ENCODE measurements around the gene CRIP1.

Gene CRIP1

DNA sequence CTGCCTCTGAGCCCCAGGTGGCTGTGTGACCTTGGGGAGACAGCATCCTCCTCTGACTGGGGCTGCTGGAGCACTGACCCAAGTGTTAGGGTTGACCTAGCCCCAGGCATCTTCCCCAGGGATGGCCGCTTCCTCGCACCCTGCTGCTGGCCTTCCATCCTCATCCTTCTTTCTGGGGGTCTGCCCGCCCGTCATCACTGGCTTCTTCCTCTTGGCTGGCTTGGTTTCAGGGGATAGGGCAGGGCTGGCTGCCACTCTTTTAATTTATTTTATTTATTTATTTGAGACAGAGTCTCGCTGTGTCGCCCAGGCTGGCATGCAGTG lies 7.9 kb downstream of the CRIP1 start:
- Histone ChIP-seq H3K4me3 (ENCODE audit: insufficient read depth in 1 of 2, low read depth in 1 of 2, low read length in 2 of 2) (no peak overlapping the region), H2BK15ac (ENCODE audit: low read depth, poor library complexity, severe bottlenecking) (no peak overlapping the region), H3K14ac (ENCODE audit: low read length in 2 of 2) (no peak overlapping the region), H2BK5ac (ENCODE audit: low read depth, low read length, poor library complexity, severe bottlenecking) (no peak overlapping the region), H3K36me3 (ENCODE audit: control insufficient read depth in 1 of 2, insufficient read depth in 2 of 2, low read depth in 1 of 2, low read length in 2 of 2) (peaks cover 0 to 18% of the 10 kb centered on the region in 2 experiments), H2AFZ (ENCODE audit: low read depth, low read length) (no peak overlapping the region), H3K4ac (ENCODE audit: low read depth in 1 of 2, low read length in 2 of 2) (no peak overlapping the region), H3K9me3 (ENCODE audit: control insufficient read depth, low read length) (no peaks in the 10 kb centered on the region), H2BK12ac (ENCODE audit: low read length in 2 of 2) (no peak overlapping the region), H2AK5ac (ENCODE audit: low read length, severe bottlenecking) (no peak overlapping the region), H2BK120ac (ENCODE audit: low read depth, low read length) (no peak overlapping the region), H3K9ac (ENCODE audit: low read length) (no peak overlapping the region), H4K8ac (ENCODE audit: low read length) (no peak overlapping the region), H3K27me3 (ENCODE audit: control insufficient read depth in 1 of 2, insufficient read depth in 1 of 2, low read length in 2 of 2) (no peaks in the 10 kb centered on the region), H4K91ac (ENCODE audit: low read length) (no peak overlapping the region), H3K79me1 (replicated peaks; ENCODE audit: low read length, poor library complexity, severe bottlenecking) (peaks cover 1% of the 10 kb centered on the region), H3K4me1 (ENCODE audit: control insufficient read depth, insufficient read depth, low read depth, low read length) (peaks cover 16% of the 10 kb centered on the region), H3K18ac (ENCODE audit: low read depth in 1 of 2, low read length in 2 of 2) (no peak overlapping the region), H3K23ac (ENCODE audit: low read length in 2 of 2) (no peak overlapping the region), H3K27ac (ENCODE audit: low read length, poor library complexity, severe bottlenecking) (no peak overlapping the region), H3K4me2 (ENCODE audit: low read length, poor library complexity, severe bottlenecking) (no peak overlapping the region)
- DNase-seq: no peak
- WGBS: 97% methylated on average over 6 of the region's 6 CpGs

DNA sequence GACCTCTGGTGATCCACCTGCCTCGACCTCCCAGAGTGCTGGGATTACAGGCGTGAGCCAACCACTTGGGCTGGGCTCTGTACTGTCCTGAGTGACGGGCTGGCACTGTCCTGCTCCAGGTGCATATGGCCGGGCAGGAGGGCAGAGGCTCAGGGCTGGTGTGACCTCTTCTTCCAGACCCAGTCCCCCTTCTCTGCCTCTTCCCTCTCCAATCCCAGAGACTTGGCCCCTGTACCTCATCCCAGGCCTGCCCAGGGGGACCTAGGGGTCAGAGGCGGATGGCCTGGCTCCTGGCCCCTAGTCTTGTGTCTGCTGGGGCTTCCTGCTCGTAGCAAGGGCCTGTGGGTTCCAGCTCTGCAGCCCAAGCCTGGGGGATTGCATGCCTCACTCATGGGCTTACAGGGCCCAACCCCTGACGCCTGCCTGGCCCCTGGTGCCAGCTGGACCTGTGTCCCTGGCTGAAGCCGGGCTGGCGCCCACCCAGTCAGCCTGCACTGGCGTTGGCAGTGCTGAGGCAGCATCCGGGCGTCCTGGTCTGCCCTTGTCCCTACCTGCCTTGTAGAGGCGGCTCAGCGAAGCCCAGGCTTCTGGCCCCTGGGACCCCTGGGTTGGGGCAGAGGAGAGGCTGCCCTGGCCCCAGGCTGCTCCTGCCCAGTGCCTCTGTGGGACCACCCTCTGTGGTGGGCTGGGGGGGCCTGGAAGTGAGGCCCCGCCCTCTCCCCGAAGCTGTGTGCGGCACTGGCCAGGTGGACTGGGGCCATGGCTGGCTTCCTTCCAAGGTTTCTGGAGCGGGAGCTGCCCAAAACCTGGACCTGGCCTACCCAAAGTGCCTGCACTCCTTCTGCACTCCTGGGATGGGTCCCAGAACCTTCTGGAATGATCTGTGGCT lies 8.7 kb downstream of the CRIP1 start:
- no peak overlapping the region for H3K9ac ChIP-seq (ENCODE audit: low read length)
- no peak overlapping the region for H3K18ac ChIP-seq (ENCODE audit: low read depth in 1 of 2, low read length in 2 of 2)
- H3K27me3 ChIP-seq (ENCODE audit: control insufficient read depth in 1 of 2, insufficient read depth in 1 of 2, low read length in 2 of 2): no peaks in the 10 kb centered on the region
- H3K4ac ChIP-seq (ENCODE audit: low read depth in 1 of 2, low read length in 2 of 2): no peak overlapping the region
- no peak overlapping the region for H2BK12ac ChIP-seq (ENCODE audit: low read length in 2 of 2)
- H2BK5ac ChIP-seq (ENCODE audit: low read depth, low read length, poor library complexity, severe bottlenecking): no peak overlapping the region
- H2BK120ac ChIP-seq (ENCODE audit: low read depth, low read length): no peak overlapping the region
- H3K4me2 ChIP-seq (ENCODE audit: low read length, poor library complexity, severe bottlenecking): no peak overlapping the region
- H3K27ac ChIP-seq (ENCODE audit: low read length, poor library complexity, severe bottlenecking): no peak overlapping the region
- no peak overlapping the region for H2AK5ac ChIP-seq (ENCODE audit: low read length, severe bottlenecking)
- no peak overlapping the region for H3K4me3 ChIP-seq (ENCODE audit: insufficient read depth in 1 of 2, low read depth in 1 of 2, low read length in 2 of 2)
- H3K23ac ChIP-seq (ENCODE audit: low read length in 2 of 2): no peak overlapping the region
- no peak overlapping the region for H2BK15ac ChIP-seq (ENCODE audit: low read depth, poor library complexity, severe bottlenecking)
- peaks cover 0 to 18% of the 10 kb centered on the region in 2 experiments for H3K36me3 ChIP-seq (ENCODE audit: control insufficient read depth in 1 of 2, insufficient read depth in 2 of 2, low read depth in 1 of 2, low read length in 2 of 2)
- no peak for DNase-seq
- peaks cover 1% of the 10 kb centered on the region for H3K79me1 ChIP-seq (replicated peaks; ENCODE audit: low read length, poor library complexity, severe bottlenecking)
- no peaks in the 10 kb centered on the region for H3K9me3 ChIP-seq (ENCODE audit: control insufficient read depth, low read length)
- H4K91ac ChIP-seq (ENCODE audit: low read length): no peak overlapping the region
- no peak overlapping the region for H3K14ac ChIP-seq (ENCODE audit: low read length in 2 of 2)
- no peak overlapping the region for H4K8ac ChIP-seq (ENCODE audit: low read length)
- 93% methylated on average over 18 of the region's 18 CpGs for WGBS
- H2AFZ ChIP-seq (ENCODE audit: low read depth, low read length): no peak overlapping the region
- H3K4me1 ChIP-seq (ENCODE audit: control insufficient read depth, insufficient read depth, low read depth, low read length): peaks cover 9% of the 10 kb centered on the region

DNA sequence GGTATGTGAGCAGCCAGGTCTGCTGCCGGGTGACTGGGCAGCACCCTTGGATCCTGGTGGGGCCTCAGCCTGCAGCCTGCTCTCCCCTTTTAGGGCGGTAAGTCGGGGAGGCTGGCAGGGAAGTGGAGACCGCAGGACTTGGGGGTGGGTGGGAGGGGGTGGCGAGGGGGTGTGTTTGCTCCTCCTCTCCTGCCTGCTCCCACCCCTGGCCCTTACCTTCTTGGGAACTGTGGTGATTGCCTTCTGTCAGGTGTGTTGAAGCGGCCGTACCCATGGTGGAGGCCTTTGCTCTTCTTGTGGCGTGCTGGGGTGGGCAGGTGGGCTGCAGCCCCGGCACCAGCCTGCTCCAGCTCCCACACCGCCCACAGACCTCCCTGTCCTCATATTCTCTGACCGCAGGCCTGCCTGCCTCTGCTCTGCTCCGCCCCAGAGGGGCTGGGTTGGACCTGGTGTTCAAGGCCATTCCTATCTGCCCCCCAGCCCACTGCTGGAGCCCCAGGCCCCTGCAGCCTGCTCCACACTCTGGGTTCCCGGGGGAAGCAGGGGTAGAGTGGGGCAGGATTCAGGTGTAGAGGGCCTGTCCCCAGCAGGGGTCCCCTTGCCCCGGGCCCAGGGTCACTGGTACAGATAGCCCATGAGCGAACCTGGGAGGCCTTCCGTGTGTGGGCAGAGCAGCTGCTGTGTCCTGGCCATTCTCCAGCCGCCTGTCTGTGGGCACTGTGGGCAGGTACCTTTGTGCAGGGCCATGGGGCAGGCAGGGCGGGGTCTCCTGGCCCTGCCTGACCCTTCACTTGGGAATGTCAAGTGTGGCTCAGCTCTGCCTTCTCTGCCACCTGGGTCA lies 9.5 kb downstream of the CRIP1 start:
- DNase-seq: no peak
- peaks cover 0 to 18% of the 10 kb centered on the region in 2 experiments for H3K36me3 ChIP-seq (ENCODE audit: control insufficient read depth in 1 of 2, insufficient read depth in 2 of 2, low read depth in 1 of 2, low read length in 2 of 2)
- WGBS: 87% methylated on average over 14 of the region's 18 CpGs
- H3K9me3 ChIP-seq (ENCODE audit: control insufficient read depth, low read length): no peaks in the 10 kb centered on the region
- H3K27ac ChIP-seq (ENCODE audit: low read length, poor library complexity, severe bottlenecking): no peak overlapping the region
- no peak overlapping the region for H4K8ac ChIP-seq (ENCODE audit: low read length)
- no peak overlapping the region for H3K23ac ChIP-seq (ENCODE audit: low read length in 2 of 2)
- no peak overlapping the region for H3K14ac ChIP-seq (ENCODE audit: low read length in 2 of 2)
- H3K4me3 ChIP-seq (ENCODE audit: insufficient read depth in 1 of 2, low read depth in 1 of 2, low read length in 2 of 2): no peak overlapping the region
- no peak overlapping the region for H3K4ac ChIP-seq (ENCODE audit: low read depth in 1 of 2, low read length in 2 of 2)
- H2AFZ ChIP-seq (ENCODE audit: low read depth, low read length): no peak overlapping the region
- no peak overlapping the region for H2BK120ac ChIP-seq (ENCODE audit: low read depth, low read length)
- no peak overlapping the region for H4K91ac ChIP-seq (ENCODE audit: low read length)
- no peak overlapping the region for H2AK5ac ChIP-seq (ENCODE audit: low read length, severe bottlenecking)
- H3K27me3 ChIP-seq (ENCODE audit: control insufficient read depth in 1 of 2, insufficient read depth in 1 of 2, low read length in 2 of 2): no peaks in the 10 kb centered on the region
- H3K4me1 ChIP-seq (ENCODE audit: control insufficient read depth, insufficient read depth, low read depth, low read length): peaks cover 5% of the 10 kb centered on the region
- H3K79me1 ChIP-seq (replicated peaks; ENCODE audit: low read length, poor library complexity, severe bottlenecking): peaks cover 1% of the 10 kb centered on the region
- H2BK5ac ChIP-seq (ENCODE audit: low read depth, low read length, poor library complexity, severe bottlenecking): no peak overlapping the region
- H2BK12ac ChIP-seq (ENCODE audit: low read length in 2 of 2): no peak overlapping the region
- no peak overlapping the region for H3K4me2 ChIP-seq (ENCODE audit: low read length, poor library complexity, severe bottlenecking)
- no peak overlapping the region for H3K18ac ChIP-seq (ENCODE audit: low read depth in 1 of 2, low read length in 2 of 2)
- no peak overlapping the region for H3K9ac ChIP-seq (ENCODE audit: low read length)
- no peak overlapping the region for H2BK15ac ChIP-seq (ENCODE audit: low read depth, poor library complexity, severe bottlenecking)

All from mesenchymal stem cell (in vitro differentiated cells and primary cell).